NCI-H2227 (cell line): ENCODE data around the gene PDZRN4.
"Not testable (repeated sequence)": the region's sequence is repeated elsewhere in the genome, so short reads cannot be mapped to it uniquely, and the experiment has no call there.

Experiments used
- DNase-seq: peaks from one replicate; lab custom pipeline; 2025; ENCODE audit not compliant: unreplicated experiment; lab: John Stamatoyannopoulos, UW

Gene PDZRN4

DNA sequence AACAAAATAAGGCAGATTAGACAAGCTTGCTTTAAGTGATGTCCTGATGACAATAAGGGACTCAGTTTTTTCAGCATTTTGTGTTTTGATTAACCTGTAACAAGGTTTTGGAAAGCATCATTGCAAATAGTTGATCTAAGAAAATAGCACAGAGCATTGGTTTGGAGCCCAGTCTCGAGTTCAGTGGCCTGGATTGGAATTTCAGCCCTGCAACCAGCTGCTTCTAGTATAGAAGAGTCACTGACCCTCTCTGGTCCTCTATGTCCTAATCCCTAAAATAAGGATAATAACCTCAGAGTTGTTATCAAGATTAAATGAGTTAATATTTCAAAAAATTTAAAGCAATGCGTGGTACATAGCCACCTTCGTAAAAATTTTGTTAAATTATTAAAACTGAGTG is 25.5 kb downstream of the PDZRN4 start:
- no peak for DNase-seq

DNA sequence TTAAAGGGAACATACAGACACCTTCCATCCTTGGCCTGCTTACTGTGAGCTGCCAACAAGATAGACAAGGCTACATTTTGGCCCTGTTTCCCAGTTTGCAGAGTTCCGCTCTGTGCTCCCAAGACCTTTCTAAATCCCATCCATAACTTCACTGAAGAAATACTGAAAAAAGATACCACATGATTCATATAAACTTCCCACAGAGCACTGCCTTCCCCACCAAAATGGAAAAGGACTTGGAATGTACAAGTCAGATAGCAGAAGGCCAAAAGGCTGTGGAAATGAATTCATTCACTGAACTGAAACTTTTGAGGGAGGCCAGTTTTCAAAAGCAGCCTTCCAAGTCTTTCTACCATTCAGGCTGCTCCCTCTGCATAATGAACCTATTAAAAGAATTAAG is 29.6 kb downstream of the PDZRN4 start:
- DNase-seq = no peak

DNA sequence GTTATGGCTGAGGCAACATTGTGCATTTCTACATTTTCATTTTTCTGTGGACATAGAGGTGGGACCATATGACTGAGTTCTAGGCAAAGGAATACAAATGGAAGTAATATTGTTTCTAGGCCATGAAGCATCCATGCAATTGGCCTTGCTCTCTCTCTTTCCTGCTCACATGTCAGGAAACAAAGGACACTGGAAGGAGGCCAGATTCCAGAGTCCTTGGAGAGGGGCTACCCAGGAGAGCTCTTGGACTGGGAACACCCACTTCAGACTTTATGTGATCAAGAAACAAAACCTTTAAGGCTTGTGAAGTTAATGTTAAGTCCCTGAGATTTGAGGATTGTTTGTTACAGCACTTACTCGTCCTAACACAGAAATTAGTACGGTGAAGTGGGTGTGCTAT is 32.8 kb downstream of the PDZRN4 start:
- no peak for DNase-seq

DNA sequence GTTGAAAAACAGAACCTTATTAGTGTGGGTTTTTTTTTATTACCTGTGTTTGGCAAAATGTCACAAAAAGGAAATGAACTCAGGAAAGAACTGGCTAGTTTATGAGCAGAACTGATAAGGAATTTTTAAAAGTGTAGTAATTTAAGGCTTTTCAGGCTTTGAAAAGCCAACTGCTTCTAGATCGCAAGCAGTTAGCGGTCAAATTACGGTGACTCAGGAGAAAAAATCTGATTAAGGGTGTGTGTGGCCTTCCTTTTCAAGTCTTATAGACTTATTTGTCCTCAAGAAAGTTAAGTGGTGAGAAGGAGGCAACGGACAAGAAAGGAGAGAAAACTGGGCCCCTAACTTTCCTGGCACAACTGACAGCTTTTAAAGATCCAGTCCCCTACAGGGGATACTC is 33.4 kb downstream of the PDZRN4 start:
- DNase-seq = no peak

DNA sequence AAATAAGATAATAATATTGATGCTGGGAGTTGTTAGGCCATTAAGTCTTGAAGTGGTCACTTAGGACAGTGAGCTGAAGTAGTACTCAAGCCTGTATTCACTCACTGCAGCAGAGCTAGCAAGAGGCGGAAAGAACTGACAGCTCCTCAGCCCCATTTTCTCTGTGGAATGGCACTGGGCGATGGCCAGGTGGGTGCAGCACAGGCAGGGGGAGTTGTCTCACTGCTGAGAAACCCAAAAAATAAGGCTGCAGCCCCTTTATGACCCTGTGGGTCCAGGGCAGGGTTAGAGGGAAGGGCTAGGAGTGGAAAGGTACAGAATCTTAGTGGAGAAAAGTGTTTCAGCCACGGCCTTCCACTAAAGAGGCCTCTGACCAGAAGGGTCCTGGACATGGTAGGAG is 35.5 kb downstream of the PDZRN4 start:
- DNase-seq = no peak

DNA sequence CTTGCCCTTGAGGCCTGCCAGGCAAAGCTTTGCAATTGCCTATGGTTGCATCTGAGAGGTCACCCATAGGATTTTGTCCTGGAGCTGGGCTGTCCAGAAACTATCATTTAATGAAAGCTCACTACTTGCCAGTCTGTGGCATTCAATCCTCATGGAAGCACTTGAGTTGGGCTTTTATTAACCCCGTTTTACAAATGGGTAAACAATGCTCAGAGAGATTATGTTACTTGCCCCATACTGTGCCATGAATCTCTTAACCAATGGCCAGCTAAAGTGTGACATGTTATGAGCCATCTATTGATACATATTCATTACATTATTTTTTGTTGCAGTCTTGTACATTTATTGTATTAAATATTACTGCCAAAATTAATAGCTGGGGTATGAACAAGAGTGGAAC is 35.9 kb downstream of the PDZRN4 start:
- no peak for DNase-seq

DNA sequence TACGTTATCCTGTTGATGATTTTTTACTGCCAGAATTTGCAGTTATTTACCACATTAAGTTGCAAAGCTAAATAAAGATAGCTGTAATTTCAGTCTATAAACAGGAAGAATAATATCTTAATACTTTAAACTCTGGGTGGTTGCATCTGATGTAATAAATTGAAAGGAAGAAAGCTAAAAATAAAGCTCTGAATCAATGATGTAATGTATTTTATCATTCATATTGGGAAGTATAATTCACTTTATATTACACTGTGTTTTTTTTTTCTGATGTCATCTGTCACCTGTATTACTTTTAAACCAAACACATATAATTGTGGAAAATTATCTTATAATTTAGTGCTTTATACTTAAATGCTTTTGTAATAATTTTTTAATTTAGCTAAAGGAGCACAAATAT is 37.1 kb downstream of the PDZRN4 start:
- no peak for DNase-seq

DNA sequence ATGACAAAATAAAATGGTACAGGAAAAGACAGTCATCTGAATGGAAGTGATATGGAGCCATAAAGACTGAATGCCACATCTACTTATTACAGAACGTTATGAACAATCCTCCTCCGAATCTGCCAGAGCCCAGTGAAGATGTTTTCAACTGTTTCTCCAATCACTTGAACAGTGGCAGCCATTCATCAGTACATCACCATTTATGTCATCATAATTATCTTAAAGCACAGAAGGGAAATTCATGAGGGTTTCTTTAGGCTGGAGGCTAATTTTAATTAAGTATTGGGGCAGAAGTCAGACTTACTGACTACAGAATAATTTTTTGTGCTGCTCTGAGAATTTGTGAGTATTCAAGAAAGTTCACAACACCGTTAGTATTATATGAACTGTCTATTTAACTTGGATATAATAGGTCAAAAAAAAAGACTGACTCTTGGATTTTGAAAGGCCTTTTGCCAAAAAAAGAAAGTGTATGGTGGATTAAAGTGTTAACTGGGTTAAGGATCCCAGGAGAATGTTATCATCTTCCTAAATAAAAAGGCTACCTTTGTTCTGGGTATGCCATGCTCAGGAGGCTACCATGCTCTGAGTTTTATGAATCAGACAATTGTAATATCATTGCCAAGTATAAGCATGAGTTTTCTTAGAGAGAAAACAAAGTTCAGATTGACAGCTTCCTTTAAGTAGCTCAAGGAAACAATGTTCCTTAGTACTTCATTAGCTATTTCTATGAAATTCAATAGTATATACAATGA is 40.1 kb downstream of the PDZRN4 start:
- no peak for DNase-seq

DNA sequence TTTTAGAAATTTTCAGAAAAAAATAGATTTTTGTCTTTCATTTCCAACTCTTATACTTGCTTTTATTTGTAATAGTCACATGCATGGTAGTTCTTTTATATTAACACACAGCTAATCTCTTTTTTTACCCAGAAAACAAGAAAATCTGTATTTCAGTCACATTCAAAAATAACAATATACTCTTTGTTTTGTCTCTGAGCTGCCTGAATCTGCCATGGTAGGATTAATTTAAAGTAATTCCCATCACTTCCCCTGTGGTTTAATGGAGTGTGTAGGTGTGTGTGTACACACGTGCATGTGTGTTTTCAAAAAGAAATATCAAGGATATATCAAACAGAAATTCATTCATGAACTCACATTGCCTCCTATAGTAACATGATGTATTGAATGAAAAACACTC is 42.6 kb downstream of the PDZRN4 start:
- no peak for DNase-seq

DNA sequence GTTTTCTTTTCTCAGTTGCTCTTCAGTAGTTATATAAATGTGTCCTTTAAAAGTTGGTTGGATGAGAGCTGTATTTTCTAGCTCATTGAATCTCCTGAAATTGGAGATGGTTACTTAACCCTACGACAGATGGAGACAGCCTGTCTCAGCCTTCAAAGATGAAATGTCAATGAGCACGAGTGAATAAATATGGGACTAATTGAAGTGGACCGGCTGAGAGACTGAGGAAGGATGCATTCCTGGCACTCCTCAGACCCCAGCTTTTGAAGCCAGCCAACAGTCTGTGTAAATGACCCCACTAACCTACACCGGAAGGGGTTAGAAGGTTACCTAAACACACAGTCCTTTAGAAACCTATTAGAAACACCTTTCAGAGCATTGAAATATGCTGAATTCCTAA is 46.6 kb downstream of the PDZRN4 start:
- DNase-seq = no peak

DNA sequence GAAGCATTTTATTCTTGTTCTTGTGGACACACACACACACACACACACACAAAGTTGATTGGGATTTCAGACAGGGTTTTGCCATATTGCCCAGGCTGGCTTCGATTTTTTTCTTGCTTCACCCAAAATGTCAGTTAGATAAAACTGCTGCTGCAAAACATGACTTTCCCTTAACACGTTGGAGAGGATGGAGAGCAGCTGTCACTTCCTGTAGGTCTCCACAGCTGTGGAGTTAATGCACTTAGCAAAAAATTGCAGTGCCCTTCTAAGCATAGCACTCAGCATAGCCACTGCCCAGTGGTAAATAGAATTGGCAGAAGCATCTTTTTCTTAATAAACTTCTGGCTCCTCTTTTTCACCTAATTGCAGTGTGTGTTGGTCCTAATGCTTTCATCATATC is 54.5 kb downstream of the PDZRN4 start:
- no peak for DNase-seq

DNA sequence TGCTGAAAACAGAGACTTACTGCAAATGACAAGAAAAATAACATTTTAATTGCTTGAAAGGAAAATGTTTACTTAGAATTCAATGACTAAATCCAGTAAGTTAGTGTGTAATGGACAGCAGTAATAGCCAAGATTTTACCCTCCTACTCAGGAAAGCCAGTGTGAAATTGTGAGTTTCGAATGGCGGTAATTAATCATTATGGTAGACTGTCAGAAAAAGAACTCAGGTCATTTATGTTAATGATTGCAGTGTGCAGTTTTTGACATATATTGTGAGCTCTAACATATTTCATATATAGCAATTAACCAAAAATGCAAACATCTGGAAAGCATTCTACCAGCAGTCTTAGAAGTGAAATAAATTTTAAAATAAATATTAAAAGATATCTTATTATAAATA is 60.3 kb downstream of the PDZRN4 start:
- no peak for DNase-seq

DNA sequence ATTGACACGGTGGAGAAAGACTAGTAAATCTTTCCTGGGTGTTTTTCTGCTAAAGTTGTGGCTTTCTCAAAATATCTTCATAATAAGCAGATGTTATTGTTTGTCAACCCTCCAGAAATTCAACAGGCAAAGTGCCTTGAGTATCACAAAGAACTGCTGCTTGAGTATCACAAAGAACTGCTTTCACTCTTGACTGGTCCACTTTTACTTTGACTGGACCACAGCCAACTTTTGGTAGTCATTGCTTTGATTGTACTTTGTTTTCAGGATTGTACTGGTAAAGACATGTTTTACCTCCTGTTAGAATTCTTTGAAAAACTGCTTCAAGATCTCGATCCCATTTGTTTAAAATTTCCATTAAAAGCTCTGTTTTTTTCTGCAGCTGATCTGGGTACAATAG is 62.6 kb downstream of the PDZRN4 start:
- no peak for DNase-seq

DNA sequence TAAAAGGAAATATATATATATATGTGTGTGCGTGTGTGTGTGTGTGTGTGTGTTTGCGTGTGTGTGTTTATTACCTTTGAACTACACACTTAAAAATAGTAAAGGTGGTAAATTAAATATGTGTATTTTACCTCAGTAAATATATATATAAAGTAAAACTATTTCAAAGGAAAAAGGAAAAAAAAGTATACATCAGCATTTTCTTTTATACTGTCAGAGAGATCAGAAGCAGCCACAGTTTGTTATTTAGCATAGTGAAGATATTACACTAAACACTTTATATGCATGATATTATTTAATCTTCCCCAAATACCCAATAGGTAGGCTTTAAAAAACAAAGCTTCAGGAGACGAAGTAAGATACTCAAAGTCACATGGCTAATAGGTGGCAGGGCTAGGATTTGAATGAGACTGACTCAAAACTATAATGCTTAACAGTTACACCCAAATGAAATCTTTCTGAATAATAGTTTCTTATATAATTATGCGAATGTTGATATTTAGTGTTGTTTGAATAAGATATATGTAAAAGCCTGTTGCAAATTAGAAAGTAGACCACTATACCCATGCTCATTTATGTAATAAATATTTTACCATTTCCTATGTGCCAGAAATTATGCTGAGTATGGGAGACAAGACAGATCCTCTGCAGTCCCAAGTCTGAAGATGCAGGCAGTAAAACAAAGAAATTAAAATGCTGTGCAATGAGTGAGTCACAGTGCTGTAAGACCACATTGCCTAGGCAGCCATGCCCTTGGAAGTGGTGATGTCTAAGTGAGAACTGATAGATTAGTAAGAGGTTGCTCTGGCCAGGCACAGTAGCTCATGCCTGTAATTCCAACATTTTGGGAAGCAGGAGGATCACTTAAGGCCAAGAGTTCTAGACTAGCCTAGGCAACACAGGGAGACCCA is 66.1 kb downstream of the PDZRN4 start:
- no peak for DNase-seq

DNA sequence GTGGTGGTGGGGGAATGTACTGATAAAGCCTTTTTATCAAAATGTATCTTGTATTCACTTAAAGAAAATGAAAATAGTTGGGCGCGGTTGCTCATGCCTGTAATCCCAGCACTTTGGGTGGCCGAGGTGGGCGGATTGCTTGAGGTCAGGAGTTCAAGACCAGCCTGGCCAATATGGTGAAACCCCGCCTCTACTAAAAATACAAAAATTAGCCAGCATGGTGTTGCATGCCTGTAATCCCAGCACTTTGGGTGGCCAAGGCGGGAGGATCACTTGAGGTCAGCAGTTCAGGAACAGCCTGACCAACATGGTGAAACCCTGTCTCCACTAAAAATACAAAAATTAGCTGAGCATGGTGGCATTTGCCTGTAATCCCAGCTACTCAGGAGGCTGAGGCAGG is 75.1 kb downstream of the PDZRN4 start:
- not testable (repeated sequence) for DNase-seq

DNA sequence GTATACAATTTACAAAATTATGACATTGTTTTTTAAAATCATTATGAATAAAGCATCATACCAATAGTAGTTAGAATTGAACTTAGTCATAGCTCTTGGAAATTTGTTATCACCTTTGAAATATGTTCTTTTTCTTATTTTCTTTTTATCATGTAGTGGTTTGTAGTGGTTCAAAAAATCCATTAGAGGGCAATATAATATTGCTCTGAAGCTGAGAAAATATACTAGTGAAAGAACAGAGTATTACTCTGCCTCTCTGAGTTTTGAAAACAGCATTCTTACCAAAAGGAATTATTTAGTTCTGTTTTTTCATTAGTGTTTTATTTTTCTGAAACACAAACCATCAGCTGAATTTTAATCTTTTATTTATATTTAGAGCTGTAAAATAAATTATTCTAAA is 76.2 kb downstream of the PDZRN4 start:
- DNase-seq = no peak

DNA sequence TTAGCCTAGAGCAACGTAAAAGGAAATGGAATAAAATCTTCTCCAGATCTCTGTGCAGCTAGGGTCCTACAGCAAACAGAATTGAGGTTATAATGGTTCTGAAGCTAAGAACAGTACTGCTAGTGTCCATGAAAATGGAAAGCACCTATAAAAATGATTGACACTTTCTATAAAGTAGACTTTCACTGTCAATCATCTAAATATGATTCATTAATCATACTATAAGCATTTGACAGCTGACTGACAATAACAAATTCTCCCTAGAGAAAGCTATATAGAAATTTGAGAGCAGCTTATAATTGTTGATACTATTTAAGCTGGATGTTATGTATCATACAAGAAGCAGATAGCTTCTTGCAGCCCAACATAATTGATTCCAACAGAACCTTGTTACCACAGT is 80.9 kb downstream of the PDZRN4 start:
- DNase-seq = no peak

DNA sequence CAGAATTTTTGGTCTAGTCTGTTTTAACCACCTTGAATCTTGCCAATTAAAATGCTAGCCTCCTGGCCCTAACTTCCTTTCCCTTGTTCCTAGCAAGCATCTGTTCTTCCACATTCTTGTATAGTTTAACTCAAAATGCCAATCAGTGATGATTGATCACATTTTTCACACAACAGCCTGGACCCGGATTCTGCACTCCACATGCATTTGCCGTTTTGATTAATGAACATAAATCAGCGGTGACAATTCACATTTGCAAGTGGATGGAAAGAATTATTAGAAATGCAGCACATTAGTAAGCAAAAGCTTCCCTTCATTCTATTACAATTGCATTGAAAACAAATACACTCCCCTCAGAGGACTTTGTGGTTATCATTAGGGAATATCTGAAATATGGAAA is 83.4 kb downstream of the PDZRN4 start:
- no peak for DNase-seq

DNA sequence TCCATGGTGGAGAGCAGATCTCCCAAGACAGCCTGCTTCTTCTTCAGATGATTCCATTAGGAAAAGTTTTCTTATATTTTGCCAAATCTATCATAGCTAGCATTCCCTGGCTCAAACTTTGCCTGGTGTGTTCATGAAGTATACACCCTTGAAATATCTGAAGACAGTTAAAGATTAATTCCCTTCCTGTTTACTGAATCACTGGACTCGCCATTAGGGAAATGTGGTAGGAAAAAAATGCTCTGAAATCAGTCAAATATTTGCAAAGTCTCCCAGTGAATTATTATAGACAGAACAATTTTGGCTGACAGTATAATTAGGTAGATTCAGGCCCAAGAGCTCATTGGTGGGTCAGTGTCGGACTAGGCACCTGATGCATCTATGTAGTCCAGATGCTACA is 86.5 kb downstream of the PDZRN4 start:
- no peak for DNase-seq

DNA sequence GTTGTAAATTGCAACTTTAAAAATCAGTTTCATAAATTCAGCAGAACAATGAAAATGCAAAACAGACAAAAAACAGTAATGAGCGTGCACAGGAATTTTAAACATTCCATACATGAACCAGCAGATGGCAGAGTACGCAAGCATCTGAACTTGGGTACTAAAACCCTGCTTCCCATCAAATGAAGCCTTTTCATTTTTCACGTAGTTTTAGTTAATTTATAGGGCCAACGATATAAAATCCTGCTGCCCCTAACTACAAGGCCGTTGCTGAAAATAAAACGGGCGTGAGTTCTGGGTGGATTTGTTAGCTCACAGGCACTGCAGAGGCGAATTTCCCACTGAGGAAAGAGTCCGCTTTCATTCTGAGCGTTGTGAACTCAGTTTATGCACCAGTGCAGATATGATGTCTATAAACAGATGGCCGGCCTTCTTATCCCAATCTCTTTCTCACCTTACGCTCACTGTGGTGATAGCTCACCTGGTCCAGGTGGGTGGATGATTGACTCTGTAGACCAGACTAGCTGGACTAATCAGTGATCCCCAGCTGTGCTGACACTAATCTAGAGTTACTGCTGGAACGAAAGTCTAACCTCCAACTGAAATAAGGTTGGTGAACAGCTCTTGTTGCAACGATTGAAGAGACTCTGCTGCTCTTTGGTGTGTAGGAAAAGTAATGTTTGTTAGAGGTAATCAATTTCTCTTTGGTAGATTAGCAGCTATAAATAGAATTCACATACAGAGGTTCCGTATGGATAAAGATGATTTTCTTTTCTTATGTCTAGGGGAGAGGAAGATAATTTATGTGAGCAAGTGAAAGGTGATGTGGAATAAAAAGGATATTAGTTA is 89.2 kb downstream of the PDZRN4 start:
- peak; percentile 16 for DNase-seq

DNA sequence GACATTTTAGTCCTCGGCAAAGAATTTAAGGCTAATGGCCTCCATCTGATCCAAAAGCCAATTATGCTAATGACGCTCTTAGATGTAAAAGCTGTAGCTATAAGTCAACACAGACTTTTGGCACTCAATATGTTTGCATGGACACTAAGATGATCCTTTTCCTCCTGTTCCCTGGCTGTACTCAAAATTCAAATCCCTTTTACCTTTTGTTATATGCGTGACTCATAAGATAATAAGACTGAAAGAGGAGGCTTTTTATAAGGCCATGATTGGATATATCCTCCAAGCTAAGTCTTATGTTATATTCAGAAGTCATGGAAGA is 89.8 kb downstream of the PDZRN4 start:
- no peak for DNase-seq
